ENCODE results near the gene COIL. TPM values are rescaled to one million over a fixed set of nuclear protein-coding genes. Genes with fewer than 3 reads are reported as not detected.
A peak's percentile ranks its signal among the peaks of the same experiment; 100 is the strongest.

COIL gene
- total and polyA plus RNA-seq, 2 of the 13 experiments (the other 11 are each of a cell fraction or from before 2014, with no cell fraction given) = 8.1 to 29.4 TPM

- peak; percentile 75 for TF ChIP-seq ZNF280D (CRISPR knock-in tag; IDR thresholded peaks at IDR 0.05)
- peak; percentile 83 for TF ChIP-seq USF2 (IDR thresholded peaks at IDR 0.05; ENCODE audit: low read depth, low read length)
- TF ChIP-seq USF2 (CRISPR knock-in tag; IDR thresholded peaks at IDR 0.05; ENCODE audit: borderline replicate concordance) = peak; percentile 97; the same call in 1 of the 2 replicates
- TF ChIP-seq PRMT3 (CRISPR knock-in tag; IDR thresholded peaks at IDR 0.05; ENCODE audit: borderline replicate concordance, low read depth) = no peak
- TF ChIP-seq ONECUT2 (CRISPR knock-in tag; IDR thresholded peaks at IDR 0.05) = no peak
- TF ChIP-seq ZNF30 (CRISPR knock-in tag; IDR thresholded peaks at IDR 0.05) = peak; percentile 7
- TF ChIP-seq CHD4 (IDR thresholded peaks at IDR 0.05; ENCODE audit: borderline replicate concordance, low read length) = no peak
- peak; percentile 90; the same call in 1 of the 2 replicates for TF ChIP-seq ZNF749 (CRISPR knock-in tag; IDR thresholded peaks at IDR 0.05; ENCODE audit: borderline replicate concordance)
- peak; percentile 77; the same call in 1 of the 2 replicates for TF ChIP-seq SP5 (CRISPR knock-in tag; IDR thresholded peaks at IDR 0.05; ENCODE audit: borderline replicate concordance, low read depth)
- peak; percentile 97; the same call in 1 of the 2 replicates for TF ChIP-seq ZNF510 (CRISPR knock-in tag; IDR thresholded peaks at IDR 0.05; ENCODE audit: low read depth)
- TF ChIP-seq ZBTB26 (CRISPR knock-in tag; IDR thresholded peaks at IDR 0.05; ENCODE audit: borderline replicate concordance) = peak; percentile 79; the same call in 1 of the 2 replicates
- peak; percentile 73; the same call in 1 of the 2 replicates for TF ChIP-seq ARID5B (CRISPR knock-in tag; IDR thresholded peaks at IDR 0.05)
- TF ChIP-seq IRF1 (CRISPR knock-in tag; IDR thresholded peaks at IDR 0.05; ENCODE audit: low read depth) = peak; percentile 84
- TF ChIP-seq MTF1 (CRISPR knock-in tag; IDR thresholded peaks at IDR 0.05) = no peak
- TF ChIP-seq RELA (CRISPR knock-in tag; IDR thresholded peaks at IDR 0.05) = no peak; the same call in 1 of the 2 replicates
- peak; percentile 91; the same call in 1 of the 2 replicates for TF ChIP-seq IRX3 (CRISPR knock-in tag; IDR thresholded peaks at IDR 0.05; ENCODE audit: borderline replicate concordance, low read depth)
- TF ChIP-seq ZNF317 (CRISPR knock-in tag; IDR thresholded peaks at IDR 0.05) = peak; percentile 77
Observed at GRCh38 chr17:56913867-56914580, 46.8 kb downstream of the COIL start, which contains the start of gene TRIM25 (continued).
